HEK293T (cell line): ENCODE measurements around the gene ZHX3.

ENCODE experiments used
- ARNT ChIP-seq: fragments of 450-650 bp; IDR thresholded peaks from 2 replicates; pipeline ENCODE4 v1.6.1; 2017; ENCODE audit warnings: mild to moderate bottlenecking
- BHLHE40 ChIP-seq: fragments of 450-650 bp; IDR thresholded peaks from 2 replicates; pipeline ENCODE4 v1.6.1; 2016; ENCODE audit warnings: mild to moderate bottlenecking, moderate library complexity, borderline replicate concordance
- ELF4 ChIP-seq: fragments of 450-650 bp; IDR thresholded peaks from 2 replicates; pipeline ENCODE4 v1.6.1; 2017; ENCODE audit warnings: antibody characterized with exemption
- FOXA1 ChIP-seq: fragments of 450-650 bp; IDR thresholded peaks from 2 replicates; pipeline ENCODE4 v1.6.1; 2016; ENCODE audit warnings: mild to moderate bottlenecking
- FOXK2 ChIP-seq: fragments of 450-650 bp; IDR thresholded peaks from 2 replicates; pipeline ENCODE4 v1.6.1; 2016; ENCODE audit warnings: mild to moderate bottlenecking
- FOXM1 ChIP-seq: fragments of 450-650 bp; IDR thresholded peaks from 2 replicates; pipeline ENCODE4 v1.6.1; 2017; ENCODE audit warnings: mild to moderate bottlenecking, borderline replicate concordance
- PKNOX1 ChIP-seq: fragments of 450-650 bp; IDR thresholded peaks from 2 replicates; pipeline ENCODE4 v1.6.1; 2016
- SP1 ChIP-seq: fragments of 450-650 bp; IDR thresholded peaks from 2 replicates; pipeline ENCODE4 v1.6.1; 2017
- SUZ12 ChIP-seq: fragments of 450-650 bp; IDR thresholded peaks from 2 replicates; pipeline ENCODE4 v1.6.1; 2016; ENCODE audit warnings: mild to moderate bottlenecking

GRCh38 chr20:41355192-41355591 is 37.7 kb upstream of the ZHX3 start:
- TF ChIP-seq BHLHE40 (no peak), PKNOX1 (no peak), FOXK2 (no peak), SP1 (no peak), ELF4 (no peak), FOXM1 (no peak), SUZ12 (no peak), FOXA1 (no peak), ARNT (no peak)
